Heart left ventricle (tissue), 16 donors: ENCODE data around the gene LAPTM5. TPM values are rescaled to one million over a fixed set of nuclear protein-coding genes. Genes with fewer than 3 reads are reported as not detected.

Experiments used
- ATAC-seq, 4 donors: fragments of 200-7000 bp; cut with Tn5 transposase; one replicate each; pipeline ENCODE4 v1.9.1; 2020 to 2022; ENCODE audit warnings: moderate library complexity in 4 of 4, mild to moderate bottlenecking in 3 of 4, moderate number of reproducible peaks in 1 of 4
- DNase-seq, 5 donors: peaks; one replicate each; pipeline ENCODE4 v3.0.0-alpha.2; 2020
- H3K27ac ChIP-seq, 12 donors: fragments of 200-600 bp; sonication (generic) in 4 of 12; one replicate each; pipeline versions ENCODE4 v1.5.0 to v1.8.0; 2016 to 2022; ENCODE audit warnings: mild to moderate bottlenecking in 2 of 12
- H3K27me3 ChIP-seq, 9 donors: fragments of 200-600 bp; sonication (generic) in 2 of 9; one replicate each; pipeline versions ENCODE4 v1.5.1 to v1.8.0; 2016 to 2022; ENCODE audit warnings: mild to moderate bottlenecking in 3 of 9
- H3K36me3 ChIP-seq, 9 donors: fragments of 200-600 bp; sonication (generic) in 2 of 9; one replicate each; pipeline versions ENCODE4 v1.5.0 to v1.8.0; 2018 to 2022; ENCODE audit warnings: mild to moderate bottlenecking in 2 of 9
- H3K4me1 ChIP-seq, 12 donors: fragments of 200-600 bp; sonication (generic) in 4 of 12; one replicate each; pipeline versions ENCODE4 v1.5.0 to v1.8.0; 2016 to 2022; ENCODE audit warnings: mild to moderate bottlenecking in 3 of 12
- H3K4me3 ChIP-seq, 12 donors: fragments of 200-600 bp; sonication (generic) in 4 of 12; one replicate each; pipeline versions ENCODE4 v1.5.0 to v1.8.0; 2017 to 2022; ENCODE audit warnings: mild to moderate bottlenecking in 9 of 12, moderate library complexity in 4 of 12
- H3K9me3 ChIP-seq, 12 donors: fragments of 200-600 bp; sonication (generic) in 4 of 12; one replicate each; pipeline versions ENCODE4 v1.5.0 to v1.8.0; 2016 to 2022; ENCODE audit warnings: mild to moderate bottlenecking in 1 of 12
- POLR2A ChIP-seq, 2 donors: fragments of 450-650 bp; IDR thresholded peaks; one replicate each; pipeline ENCODE4 v1.6.1; 2017; ENCODE audit warnings: antibody characterized with exemption in 2 of 2, mild to moderate bottlenecking in 2 of 2, moderate library complexity in 2 of 2
- WGBS, 4 donors: extraction: QIAGEN DNeasy Blood & Tissue Kit in 2 of 4; methylation state at CpG; one replicate each; pipeline versions ENCODE4 v1.1.5 to v1.1.7; 2013 to 2018; 5-methylcytosine and 5-hydroxymethylcytosine counted together
- intact Hi-C, 10 donors: fragments of 100-400 bp; cut with DNase I; formaldehyde crosslinking; loops; one replicate each; pipeline versions ENCODE4 v1.11.1 to v1.14.2; 2022
- polyA plus RNA-seq, 2 donors: library from polyadenylated mRNA; stranded (reverse); fragments of 200-250 nt; gene quantifications; one replicate each; pipeline ENCODE4 v1.2.3, GENCODE V29; 2013
- total RNA-seq, 9 donors: library from RNA; depleted of rRNA in 2 of 9; stranded (reverse); fragments of >200 nt in 2 of 9; fragmentation: NEBNext Ultra II Directional in 3 of 9; extraction: Animal tissue kit (Norgen Biotek cat#: 25700) in 3 of 9; gene quantifications; one replicate each; pipeline versions ENCODE4 v1.1.0 to v1.2.4, GENCODE V29; 2016 to 2023
- TF ChIP-seq, protein P1 (sequence below), 12 donors: fragments of 200-600 bp; sonication (generic) in 4 of 12; IDR thresholded peaks; one replicate each; pipeline versions ENCODE4 v1.5.0 to v1.8.0; 2018 to 2022; ENCODE audit warnings: antibody characterized with exemption in 12 of 12, mild to moderate bottlenecking in 5 of 12
- donor health status: ischemic (EF 13 %, LVEDD 7.1; RV severe dilation, severe dysfunction).
- donor health status: healthy with polysubstance abuse.
- donor health status: DM: no; HTN: yes; CAD: no.
- donor health status: DM: no; HTN: no; CAD: no.
- donor health status: ischemic (EF 25% LVEDD 6.9; RV normal size, moderate dysfunction).
- donor health status: ischemic (EF 25% LVEDD 5.7; RV mildly dilated, moderate dysfunction).
- donor health status: healthy.
- donor health status: DM: yes; HTN: yes; CAD: no.
- donor health status: ischemic (EF 35%, LVEDD 5.7; RV mildly dilated, moderate dysfunction).
- donor health status: nonischemic (EF 11% LVEDD 7.7; RV severe dilation, severe dysfunction).
- donor health status: DM: yes; HTN: yes; CAD: no.
- donor health status: PGD.
- donor health status: ischemic (EF 29% LVEDD 5.4; RV normal size, mild dysfunction).
- donor health status: nonischemic (EF 23%, LVEDD 6.1; RV moderate dilation, normal function).

LAPTM5 gene
- total and polyA plus RNA-seq, 11 donors = 6.9 to 260 (median 14.3) TPM

DNA sequence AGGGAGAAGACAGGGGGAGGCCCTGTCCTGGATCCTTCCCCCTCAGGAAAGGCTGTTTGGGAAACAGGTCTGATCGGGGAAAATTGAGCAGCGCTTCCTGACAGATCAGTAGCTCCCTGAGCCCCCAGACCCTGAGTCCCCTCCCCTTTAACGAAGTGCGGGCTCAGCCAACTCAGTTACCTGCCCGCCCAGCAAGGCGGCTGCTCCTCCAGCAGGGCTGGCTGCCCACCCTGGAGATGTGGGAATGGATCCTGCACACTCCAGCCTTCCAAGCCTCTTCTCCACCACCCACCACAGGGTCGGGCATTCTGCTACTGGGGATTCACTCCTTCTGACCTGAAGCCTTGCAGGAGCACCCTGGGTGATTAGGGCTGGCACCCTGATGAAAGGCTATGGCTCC, 27.6 kb upstream of the LAPTM5 start:
- ATAC-seq (no peak), DNase-seq (peak in 1 of 5 donors; percentile 49)
- H3K4me3 ChIP-seq = no peak overlapping the region
- intact Hi-C loops = no loop called here
- H3K9me3 ChIP-seq = no peaks in the 10 kb centered on the region
- 90 to 98% (median 95%) methylated on average over 6 to 7 of the region's 7 CpGs for WGBS, 4 donors
- H3K27me3 ChIP-seq = peaks cover 0 to 14% (median 0%) of the 10 kb centered on the region in 9 donors
- H3K27ac ChIP-seq = no peak overlapping the region
- H3K36me3 ChIP-seq = no peaks in the 10 kb centered on the region
- TF ChIP-seq, protein P1, sequence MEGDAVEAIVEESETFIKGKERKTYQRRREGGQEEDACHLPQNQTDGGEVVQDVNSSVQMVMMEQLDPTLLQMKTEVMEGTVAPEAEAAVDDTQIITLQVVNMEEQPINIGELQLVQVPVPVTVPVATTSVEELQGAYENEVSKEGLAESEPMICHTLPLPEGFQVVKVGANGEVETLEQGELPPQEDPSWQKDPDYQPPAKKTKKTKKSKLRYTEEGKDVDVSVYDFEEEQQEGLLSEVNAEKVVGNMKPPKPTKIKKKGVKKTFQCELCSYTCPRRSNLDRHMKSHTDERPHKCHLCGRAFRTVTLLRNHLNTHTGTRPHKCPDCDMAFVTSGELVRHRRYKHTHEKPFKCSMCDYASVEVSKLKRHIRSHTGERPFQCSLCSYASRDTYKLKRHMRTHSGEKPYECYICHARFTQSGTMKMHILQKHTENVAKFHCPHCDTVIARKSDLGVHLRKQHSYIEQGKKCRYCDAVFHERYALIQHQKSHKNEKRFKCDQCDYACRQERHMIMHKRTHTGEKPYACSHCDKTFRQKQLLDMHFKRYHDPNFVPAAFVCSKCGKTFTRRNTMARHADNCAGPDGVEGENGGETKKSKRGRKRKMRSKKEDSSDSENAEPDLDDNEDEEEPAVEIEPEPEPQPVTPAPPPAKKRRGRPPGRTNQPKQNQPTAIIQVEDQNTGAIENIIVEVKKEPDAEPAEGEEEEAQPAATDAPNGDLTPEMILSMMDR (IDR thresholded peaks at IDR 0.05) = no peak
- TF ChIP-seq POLR2A (IDR thresholded peaks at IDR 0.05) = no peak
- H3K4me1 ChIP-seq = peaks cover 0 to 42% (median 7%) of the 10 kb centered on the region in 12 donors

DNA sequence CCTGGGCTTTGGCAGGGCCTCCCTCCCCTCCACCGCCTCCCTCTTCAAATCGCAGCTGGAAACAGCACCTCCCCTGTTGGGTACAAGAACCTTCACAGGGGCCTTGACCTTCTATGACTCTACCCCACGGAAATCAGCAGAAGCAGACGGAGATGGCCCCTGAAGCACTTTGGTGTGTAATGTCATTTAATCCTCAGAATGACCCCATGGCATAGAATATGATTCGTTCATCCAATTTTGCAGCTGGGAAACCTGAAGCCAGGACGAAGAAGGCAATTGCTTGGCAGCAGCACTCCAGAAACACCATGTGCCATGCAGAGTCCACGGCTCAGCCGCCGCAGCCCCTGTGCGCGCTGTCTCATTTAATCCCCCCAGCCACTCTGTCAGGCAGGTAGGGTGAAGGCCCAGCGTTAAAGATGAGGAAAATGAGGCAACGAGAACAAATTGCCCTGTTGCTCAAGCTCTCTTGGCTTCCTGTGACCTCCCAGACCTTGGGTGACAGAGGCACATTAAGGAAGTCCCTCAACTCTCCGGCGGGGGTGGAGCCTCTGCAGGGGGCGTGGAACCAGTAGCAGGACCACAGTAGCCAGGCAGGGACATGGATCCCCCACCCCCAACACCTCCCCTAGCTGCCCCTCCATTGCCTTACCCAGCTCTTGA, 25.8 kb upstream of the LAPTM5 start:
- DNase-seq (peak in 3 of 5 donors; percentile 55 to 83 (median 72)), ATAC-seq (peak in 3 of 4 donors; percentile 5 to 31 (median 26))
- peak overlapping the region in 1 of 12 donors; percentile 73 for H3K27ac ChIP-seq
- no peaks in the 10 kb centered on the region for H3K36me3 ChIP-seq
- 71 to 81% (median 76%) methylated on average over 6 to 16 of the region's 16 CpGs for WGBS, 4 donors
- H3K9me3 ChIP-seq = no peaks in the 10 kb centered on the region
- H3K4me1 ChIP-seq = peaks cover 0 to 57% (median 7%) of the 10 kb centered on the region in 12 donors
- TF ChIP-seq, protein P1 (IDR thresholded peaks at IDR 0.05) = no peak
- no peak for TF ChIP-seq POLR2A (IDR thresholded peaks at IDR 0.05)
- peaks cover 0 to 10% (median 0%) of the 10 kb centered on the region in 9 donors for H3K27me3 ChIP-seq
- intact Hi-C loops = loop anchor here in 4 of 10 donors (2.0 to 5.0 kb wide), 2 partner anchors 17 to 129 kb away; no protein-coding TSS in a partner anchor
- no peak overlapping the region for H3K4me3 ChIP-seq

DNA sequence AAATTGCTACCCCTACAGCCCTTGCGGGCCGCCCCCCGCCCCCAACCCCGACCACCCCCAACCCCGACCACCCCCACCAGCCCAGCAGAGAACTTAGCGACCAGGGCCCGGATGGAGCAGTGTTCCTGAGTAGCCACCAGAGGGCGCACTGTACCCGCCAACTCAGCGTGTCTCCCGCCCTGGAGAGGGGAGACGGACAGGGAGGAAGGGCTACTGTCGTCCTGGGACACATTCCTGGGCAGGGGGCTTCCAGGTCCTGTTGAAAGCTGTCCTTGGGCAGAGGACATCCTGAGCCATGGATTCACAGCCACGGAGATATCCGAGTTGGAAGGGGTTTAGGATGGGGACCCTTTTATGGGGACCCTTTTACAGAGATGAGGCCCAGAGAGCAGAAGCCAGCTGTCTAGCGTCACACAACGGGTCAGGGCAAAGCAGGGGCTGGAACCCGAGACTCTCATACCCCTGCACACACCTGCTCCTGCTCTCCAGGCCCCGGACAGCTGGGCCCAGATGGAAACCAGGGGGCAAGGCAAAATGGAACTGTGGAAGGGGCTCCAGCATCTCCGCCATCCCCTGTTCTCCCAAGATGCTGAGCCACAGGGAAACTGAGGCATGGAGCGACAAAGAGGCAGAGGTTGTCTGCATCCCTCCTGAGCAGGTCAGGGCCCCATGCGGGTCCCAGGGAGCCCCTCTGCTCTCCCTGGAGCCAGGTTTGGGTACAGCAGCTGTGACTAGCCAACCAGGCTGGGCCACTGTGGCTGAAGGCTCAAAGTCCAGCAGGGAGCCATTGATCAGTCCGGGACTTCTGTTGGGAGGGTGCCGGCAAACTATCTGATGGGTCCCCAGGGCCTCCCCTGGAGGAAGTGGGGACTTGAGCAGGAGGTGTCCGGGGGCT, 25.0 kb upstream of the LAPTM5 start:
- H3K4me1 ChIP-seq = peaks cover 0 to 57% (median 6%) of the 10 kb centered on the region in 12 donors
- intact Hi-C loops = loop anchor here in 9 of 10 donors (1.0 to 5.0 kb wide), 3 partner anchors 18 to 130 kb away; no protein-coding TSS in a partner anchor
- TF ChIP-seq, protein P1 (IDR thresholded peaks at IDR 0.05) = peak; percentile 52 to 79 (median 68)
- no peak for TF ChIP-seq POLR2A (IDR thresholded peaks at IDR 0.05)
- H3K27me3 ChIP-seq = peaks cover 0 to 10% (median 0%) of the 10 kb centered on the region in 9 donors
- H3K4me3 ChIP-seq = no peak overlapping the region
- H3K36me3 ChIP-seq = no peaks in the 10 kb centered on the region
- H3K9me3 ChIP-seq = no peaks in the 10 kb centered on the region
- ATAC-seq (peak; percentile 66 to 79 (median 77)), DNase-seq (peak; percentile 68 to 83 (median 74))
- peak overlapping the region in 1 of 12 donors; percentile 73 for H3K27ac ChIP-seq
- 15 to 25% (median 23%) methylated on average over 12 to 25 of the region's 25 CpGs for WGBS, 4 donors
